ENCODE measurements around the gene OR51M1.
"Not testable (repeated sequence)": the region's sequence is repeated elsewhere in the genome, so short reads cannot be mapped to it uniquely, and the experiment has no call there.

Gene OR51M1

GRCh38 chr11:5348551-5349194 is 34.9 kb upstream of the OR51M1 start:
- no peak overlapping the region for H3K4me3 ChIP-seq (ENCODE audit: low read depth, low read length)
- no peak for TF ChIP-seq CTCF (IDR thresholded peaks at IDR 0.05; ENCODE audit: low read depth, low read length)

GRCh38 chr11:5349550-5349949 is 34.1 kb upstream of the OR51M1 start:
- no peak for TF ChIP-seq CTCF (IDR thresholded peaks at IDR 0.05; ENCODE audit: low read depth, low read length)
- H3K4me3 ChIP-seq (ENCODE audit: low read depth, low read length): no peak overlapping the region

- no peak within 1 kb of the TSS for H3K4me3 ChIP-seq (ENCODE audit: low read depth, low read length)
- no peak for TF ChIP-seq CTCF (IDR thresholded peaks at IDR 0.05; ENCODE audit: low read depth, low read length)
These were observed 32.4 kb upstream of the OR51M1 start, which contains the start of gene OR51B6 for GRCh38 chr11:5351208-5351607. Gene OR51B6 (plus strand): TSS chr11:5351508. CDS start chr11:5351508, 0 bp downstream.

GRCh38 chr11:5356031-5356430 is 27.6 kb upstream of the OR51M1 start:
- H3K4me3 ChIP-seq (ENCODE audit: low read depth, low read length): not testable (repeated sequence)

GRCh38 chr11:5362017-5362625 is 21.5 kb upstream of the OR51M1 start:
- no peak for TF ChIP-seq CTCF (IDR thresholded peaks at IDR 0.05; ENCODE audit: low read depth, low read length)
- no peak overlapping the region for H3K4me3 ChIP-seq (ENCODE audit: low read depth, low read length)

GRCh38 chr11:5363679-5364078 is 19.9 kb upstream of the OR51M1 start:
- no peak for TF ChIP-seq CTCF (IDR thresholded peaks at IDR 0.05; ENCODE audit: low read depth, low read length)
- no peak overlapping the region for H3K4me3 ChIP-seq (ENCODE audit: low read depth, low read length)

- TF ChIP-seq CTCF (IDR thresholded peaks at IDR 0.05; ENCODE audit: low read depth, low read length): no peak
- no peak overlapping the region for H3K4me3 ChIP-seq (ENCODE audit: low read depth, low read length)
These were observed 19.4 kb upstream of the OR51M1 start for GRCh38 chr11:5364214-5364613.

- not testable (repeated sequence) for H3K4me3 ChIP-seq (ENCODE audit: low read depth, low read length)
These were observed 17.2 kb upstream of the OR51M1 start for GRCh38 chr11:5366365-5366764.
